Measurements from ENCODE around the gene C16orf74.

DNA sequence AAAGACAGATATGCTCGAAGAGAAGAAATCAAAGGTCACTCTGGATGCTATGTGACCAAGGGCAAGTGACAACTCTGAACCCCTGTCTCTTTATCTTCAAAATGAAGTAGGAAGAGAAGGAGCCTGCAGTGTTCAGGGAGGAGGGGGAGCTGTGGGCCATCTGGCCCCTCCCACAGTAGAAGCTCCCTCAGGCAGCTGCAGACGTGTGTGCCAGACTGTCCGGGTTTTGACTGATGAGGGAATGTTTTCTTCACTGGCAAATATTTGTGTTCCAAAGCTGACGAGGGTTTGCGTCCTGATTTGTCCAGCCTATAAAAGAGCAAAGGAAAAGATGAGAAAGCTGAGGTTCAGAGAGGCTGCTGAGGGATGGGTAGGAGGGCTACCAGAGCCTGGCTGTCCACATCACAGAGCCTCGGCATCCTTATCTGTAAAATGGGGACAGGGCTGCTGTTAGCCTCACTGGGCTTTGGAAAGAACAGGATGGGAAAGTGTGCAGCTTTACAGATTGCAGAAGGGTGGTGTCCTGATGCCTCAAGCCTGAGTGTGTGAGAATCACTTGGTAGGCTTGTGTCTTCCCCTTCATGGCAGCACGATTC is 60.3 kb downstream of the C16orf74 start:
- TF ChIP-seq CTCF (IDR thresholded peaks at IDR 0.05), result no peak
- TF ChIP-seq POLR2A (IDR thresholded peaks at IDR 0.05), result no peak
